Osteoblast (primary cell): ENCODE results near the gene PPFIBP2. TPM values are rescaled to one million over a fixed set of nuclear protein-coding genes. Genes with fewer than 3 reads are reported as not detected.
A peak's percentile ranks its signal among the peaks of the same experiment; 100 is the strongest.

Experiments
- DNase-seq: peaks from one replicate; pipeline ENCODE4 v3.0.0; 2011; ENCODE audit warnings: low spot score, mixed read lengths; ENCODE audit not compliant: insufficient read length; ENCODE audit errors: missing footprints
- H2AFZ ChIP-seq: 2 replicates; pipeline ENCODE4 v1.6.0; 2011; ENCODE audit warnings: mild to moderate bottlenecking, low read length
- H3K27ac ChIP-seq: 2 replicates; pipeline ENCODE4 v1.5.1; 2011; ENCODE audit warnings: mild to moderate bottlenecking, low read depth, low read length, moderate library complexity
- H3K27me3 ChIP-seq: 2 replicates; pipeline ENCODE4 v1.6.0; 2012; ENCODE audit warnings: mild to moderate bottlenecking, control low read depth, inconsistent platforms, low read length, moderate library complexity; ENCODE audit not compliant: insufficient read depth
- H3K36me3 ChIP-seq: 2 replicates; pipeline ENCODE4 v1.5.1; 2011; ENCODE audit warnings: mild to moderate bottlenecking, low read length, control low read depth, moderate library complexity; ENCODE audit not compliant: insufficient read depth
- H3K4me1 ChIP-seq: 2 replicates; pipeline ENCODE4 v1.5.1; 2011; ENCODE audit warnings: mild to moderate bottlenecking, low read length, control low read depth, moderate library complexity; ENCODE audit not compliant: insufficient read depth
- H3K4me2 ChIP-seq: 2 replicates; pipeline ENCODE4 v1.6.0; 2011; ENCODE audit warnings: mild to moderate bottlenecking, low read length; ENCODE audit not compliant: insufficient read depth
- H3K4me3 ChIP-seq: fragments of 200-600 bp; sonication (generic); 3 replicates; pipeline ENCODE4 v1.5.1; 2012; ENCODE audit warnings: mild to moderate bottlenecking, low read length, inconsistent platforms; ENCODE audit not compliant: insufficient read depth
- H3K79me2 ChIP-seq: 2 replicates; pipeline ENCODE4 v1.6.0; 2012; ENCODE audit warnings: mild to moderate bottlenecking, low read length, control low read depth, inconsistent platforms; ENCODE audit not compliant: insufficient read depth
- H3K9me3 ChIP-seq: 2 replicates; pipeline ENCODE4 v1.5.1; 2011; ENCODE audit warnings: low read depth, low read length, control low read depth
- H4K20me1 ChIP-seq: 2 replicates; pipeline ENCODE4 v1.6.0; 2012; ENCODE audit warnings: mild to moderate bottlenecking, low read length, control low read depth; ENCODE audit not compliant: insufficient read depth
- CTCF ChIP-seq: IDR thresholded peaks from 2 replicates; pipeline ENCODE4 v1.5.1; 2011; ENCODE audit warnings: mild to moderate bottlenecking, low read depth, low read length, moderate library complexity; ENCODE audit errors: extremely low read depth
- total RNA-seq: library from RNA; depleted of rRNA; stranded (reverse); fragments of >200 nt; gene quantifications from 2 replicates; pipeline ENCODE4 v1.2.3, GENCODE V29; 2012

PPFIBP2 gene
- total RNA-seq, 1 donor, result 25.0 TPM

GRCh38 chr11:7488681-7489080 lies 25.1 kb upstream of the PPFIBP2 start:
- no peaks in the 10 kb centered on the region for H3K27me3 ChIP-seq
- DNase-seq, result no peak
- H3K4me3 ChIP-seq, result no peak overlapping the region
- H3K4me2 ChIP-seq, result no peak overlapping the region
- H2AFZ ChIP-seq, result no peak overlapping the region
- no peak overlapping the region for H3K27ac ChIP-seq
- no peaks in the 10 kb centered on the region for H3K9me3 ChIP-seq
- TF ChIP-seq CTCF, result no peak
- H3K79me2 ChIP-seq, result no peaks in the 10 kb centered on the region
- H3K4me1 ChIP-seq, result peaks cover 10% of the 10 kb centered on the region
- no peaks in the 10 kb centered on the region for H3K36me3 ChIP-seq
- no peaks in the 10 kb centered on the region for H4K20me1 ChIP-seq

- Histone ChIP-seq H3K27me3 (no peaks in the 10 kb centered on the region), H3K36me3 (no peaks in the 10 kb centered on the region), H4K20me1 (no peaks in the 10 kb centered on the region), H3K4me1 (peaks cover 10% of the 10 kb centered on the region), H3K27ac (no peak overlapping the region), H3K9me3 (no peaks in the 10 kb centered on the region), H2AFZ (no peak overlapping the region), H3K4me3 (no peak overlapping the region), H3K4me2 (no peak overlapping the region), H3K79me2 (no peaks in the 10 kb centered on the region)
- no peak for TF ChIP-seq CTCF
- DNase-seq, result no peak
Observed at GRCh38 chr11:7489376-7489775, 24.4 kb upstream of the PPFIBP2 start.

GRCh38 chr11:7490054-7490453 lies 23.7 kb upstream of the PPFIBP2 start:
- Histone ChIP-seq H3K4me3 (no peak overlapping the region), H3K27me3 (no peaks in the 10 kb centered on the region), H3K27ac (no peak overlapping the region), H3K36me3 (no peaks in the 10 kb centered on the region), H3K4me2 (no peak overlapping the region), H3K79me2 (no peaks in the 10 kb centered on the region), H2AFZ (peak overlapping the region; percentile 31), H3K9me3 (no peaks in the 10 kb centered on the region), H3K4me1 (peaks cover 10% of the 10 kb centered on the region), H4K20me1 (no peaks in the 10 kb centered on the region)
- peak; percentile 77 for DNase-seq
- TF ChIP-seq CTCF, result no peak

- no peak for DNase-seq
- H3K27ac ChIP-seq, result no peak overlapping the region
- no peak overlapping the region for H3K4me3 ChIP-seq
- H3K4me1 ChIP-seq, result peaks cover 10% of the 10 kb centered on the region
- no peaks in the 10 kb centered on the region for H4K20me1 ChIP-seq
- no peak for TF ChIP-seq CTCF
- H3K79me2 ChIP-seq, result no peaks in the 10 kb centered on the region
- H3K27me3 ChIP-seq, result no peaks in the 10 kb centered on the region
- H3K36me3 ChIP-seq, result no peaks in the 10 kb centered on the region
- peak overlapping the region; percentile 31 for H2AFZ ChIP-seq
- no peaks in the 10 kb centered on the region for H3K9me3 ChIP-seq
- H3K4me2 ChIP-seq, result no peak overlapping the region
Observed at GRCh38 chr11:7490535-7490934, 23.3 kb upstream of the PPFIBP2 start.
